Measurements from ENCODE around the gene CRHR1. TPM values are rescaled to one million over a fixed set of nuclear protein-coding genes. Genes with fewer than 3 reads are reported as not detected.

The CRHR1 gene
- total RNA-seq, 6 experiments from 2014 or later, result not detected

- Histone ChIP-seq H3K27ac (no peak overlapping the region), H3K9me3 (no peaks in the 10 kb centered on the region), H3K4me1 (no peaks in the 10 kb centered on the region), H3K4me3 (no peak overlapping the region), H3K36me3 (no peaks in the 10 kb centered on the region), H3K27me3 (no peaks in the 10 kb centered on the region)
- no peak for DNase-seq
- TF ChIP-seq POLR2A (IDR thresholded peaks at IDR 0.05) (no peak), CTCF (IDR thresholded peaks at IDR 0.05) (no peak)
- intact Hi-C loops (cut with DNase I), result no loop called here
- whole genome bisulfite sequencing (ENCODE audit: insufficient coverage, low coverage, low lambda C conversion rate, missing lambda C conversion rate), result no CpG with 5 or more reads among the region's 15 CpGs
- peak in 1 of 4 donors; percentile 54 for ATAC-seq
These were observed 64.9 kb downstream of the CRHR1 start for GRCh38 chr17:45848868-45849535.

GRCh38 chr17:45849536-45849990 is 65.4 kb downstream of the CRHR1 start:
- no peak for DNase-seq
- Histone ChIP-seq H3K36me3 (no peaks in the 10 kb centered on the region), H3K9me3 (no peaks in the 10 kb centered on the region), H3K4me1 (no peaks in the 10 kb centered on the region), H3K27ac (no peak overlapping the region), H3K27me3 (no peaks in the 10 kb centered on the region), H3K4me3 (no peak overlapping the region)
- TF ChIP-seq POLR2A (IDR thresholded peaks at IDR 0.05) (no peak), CTCF (IDR thresholded peaks at IDR 0.05) (no peak)
- ATAC-seq, result no peak
- 40% methylated on average over 1 of the region's 7 CpGs for WGBS (ENCODE audit: insufficient coverage, low coverage, low lambda C conversion rate, missing lambda C conversion rate)
- intact Hi-C loops (cut with DNase I), result no loop called here

GRCh38 chr17:45850011-45850410 is 65.9 kb downstream of the CRHR1 start:
- DNase-seq (no peak), ATAC-seq (no peak)
- no peak overlapping the region for H3K4me3 ChIP-seq
- H3K27me3 ChIP-seq, result no peaks in the 10 kb centered on the region
- intact Hi-C loops (cut with DNase I), result no loop called here
- H3K27ac ChIP-seq, result no peak overlapping the region
- H3K36me3 ChIP-seq, result no peaks in the 10 kb centered on the region
- H3K4me1 ChIP-seq, result no peaks in the 10 kb centered on the region
- TF ChIP-seq CTCF (IDR thresholded peaks at IDR 0.05) (no peak), POLR2A (IDR thresholded peaks at IDR 0.05) (no peak)
- H3K9me3 ChIP-seq, result no peaks in the 10 kb centered on the region
- 64% methylated on average over 3 of the region's 4 CpGs for WGBS (ENCODE audit: insufficient coverage, low coverage, low lambda C conversion rate, missing lambda C conversion rate)

GRCh38 chr17:45850468-45850867 is 66.3 kb downstream of the CRHR1 start:
- Histone ChIP-seq H3K36me3 (no peaks in the 10 kb centered on the region), H3K4me3 (no peak overlapping the region), H3K27me3 (no peaks in the 10 kb centered on the region), H3K27ac (no peak overlapping the region), H3K4me1 (no peaks in the 10 kb centered on the region), H3K9me3 (no peaks in the 10 kb centered on the region)
- 77% methylated on average over 4 of the region's 5 CpGs for WGBS (ENCODE audit: insufficient coverage, low coverage, low lambda C conversion rate, missing lambda C conversion rate)
- intact Hi-C loops (cut with DNase I), result no loop called here
- TF ChIP-seq POLR2A (IDR thresholded peaks at IDR 0.05), result no peak
- ATAC-seq (no peak), DNase-seq (no peak)

- 33% methylated on average over 2 of the region's 6 CpGs for WGBS (ENCODE audit: insufficient coverage, low coverage, low lambda C conversion rate, missing lambda C conversion rate)
- intact Hi-C loops (cut with DNase I), result no loop called here
- no peaks in the 10 kb centered on the region for H3K36me3 ChIP-seq
- TF ChIP-seq POLR2A (IDR thresholded peaks at IDR 0.05), result no peak
- TF ChIP-seq CTCF (IDR thresholded peaks at IDR 0.05), result no peak
- H3K27ac ChIP-seq, result no peak overlapping the region
- DNase-seq (no peak), ATAC-seq (no peak)
- H3K27me3 ChIP-seq, result no peaks in the 10 kb centered on the region
- no peak overlapping the region for H3K4me3 ChIP-seq
- no peaks in the 10 kb centered on the region for H3K9me3 ChIP-seq
- no peaks in the 10 kb centered on the region for H3K4me1 ChIP-seq
These were observed 66.9 kb downstream of the CRHR1 start for GRCh38 chr17:45851022-45851421.

Measured in right lobe of liver (tissue), 6 donors.